K562 (cell line): ENCODE measurements around the gene BIRC5. TPM values are rescaled to one million over a fixed set of nuclear protein-coding genes. Genes with fewer than 3 reads are reported as not detected.

Experiments used
- FIP1L1 ChIP-seq: fragments of 200-400 bp; formaldehyde crosslinking; IDR thresholded peaks from 2 replicates; pipeline ENCODE4 v1.6.1; 2018; ENCODE audit warnings: mild to moderate bottlenecking, low read depth, low read length; ENCODE audit not compliant: poor library complexity, severe bottlenecking
- HMG20A ChIP-seq: fragments of 450-650 bp; formaldehyde crosslinking; conservative IDR thresholded peaks from 2 replicates; pipeline ENCODE4 v1.4.0; 2020; ENCODE audit warnings: mild to moderate bottlenecking, mixed read lengths
- KAT7 ChIP-seq: sonication (generic); formaldehyde crosslinking; IDR thresholded peaks from 2 replicates; pipeline ENCODE4 v1.8.0; 2022; ENCODE audit warnings: missing genetic modification reagents, mild to moderate bottlenecking, borderline replicate concordance
- ZFPM2 ChIP-seq: fragments of 250-450 bp; sonication (Bioruptor Pico); IDR thresholded peaks from 2 replicates; pipeline ENCODE4 v1.5.1; 2022; ENCODE audit warnings: mild to moderate bottlenecking
- ZNF274 ChIP-seq: IDR thresholded peaks from 2 replicates; pipeline ENCODE4 v1.6.1; 2011; ENCODE audit warnings: low read depth, mild to moderate bottlenecking, low read length, moderate library complexity, borderline replicate concordance
- ZNF583 ChIP-seq: fragments of 250-450 bp; sonication (Bioruptor Pico); IDR thresholded peaks from 2 replicates; pipeline ENCODE4 v1.4.0; 2020
- polyA plus RNA-seq, 8 experiments: library from polyadenylated mRNA; depleted of rRNA in 4 of 8; stranded (reverse) in 5 of 8; unstranded in 3 of 8; fragments of >200 nt; fragmentation: Nextera tagmentation in 2 of 8; fragmentation: Illumina TruSeq in 1 of 8; extraction: Ambion mirVana in 2 of 8; extraction: Trizol in 1 of 8; gene quantifications; 2 replicates each; pipeline versions ENCODE4 v1.2.1 to v1.2.3, GENCODE V29; 2011 to 2014; ENCODE audit warnings: inconsistent platforms in 1 of 8, missing spikeins in 1 of 8
- total RNA-seq, 7 experiments: library from RNA; depleted of rRNA in 6 of 7; stranded (reverse); fragments of >200 nt in 6 of 7; fragmentation: Illumina TruSeq in 2 of 7; extraction: Trizol in 2 of 7; gene quantifications; 2 replicates each; pipeline versions ENCODE4 v1.2.1 to v1.2.3, GENCODE V29; 2011 to 2021; ENCODE audit warnings: low replicate concordance in 1 of 7
- TF ChIP-seq, protein P1 (sequence below): fragments of 450-650 bp; IDR thresholded peaks from 2 replicates; pipeline ENCODE4 v1.6.1; 2016; ENCODE audit warnings: mild to moderate bottlenecking, moderate library complexity
- TF ChIP-seq, protein P2 (sequence below): IDR thresholded peaks from 2 replicates; pipeline ENCODE4 v1.6.1; 2011; ENCODE audit not compliant: insufficient read length; ENCODE audit errors: extremely low read depth

Gene BIRC5
- total and polyA plus RNA-seq, 9 of the 15 experiments (the other 6 are each of a cell fraction or from before 2014, with no cell fraction given) = 64.4 to 140 (median 101) TPM

DNA sequence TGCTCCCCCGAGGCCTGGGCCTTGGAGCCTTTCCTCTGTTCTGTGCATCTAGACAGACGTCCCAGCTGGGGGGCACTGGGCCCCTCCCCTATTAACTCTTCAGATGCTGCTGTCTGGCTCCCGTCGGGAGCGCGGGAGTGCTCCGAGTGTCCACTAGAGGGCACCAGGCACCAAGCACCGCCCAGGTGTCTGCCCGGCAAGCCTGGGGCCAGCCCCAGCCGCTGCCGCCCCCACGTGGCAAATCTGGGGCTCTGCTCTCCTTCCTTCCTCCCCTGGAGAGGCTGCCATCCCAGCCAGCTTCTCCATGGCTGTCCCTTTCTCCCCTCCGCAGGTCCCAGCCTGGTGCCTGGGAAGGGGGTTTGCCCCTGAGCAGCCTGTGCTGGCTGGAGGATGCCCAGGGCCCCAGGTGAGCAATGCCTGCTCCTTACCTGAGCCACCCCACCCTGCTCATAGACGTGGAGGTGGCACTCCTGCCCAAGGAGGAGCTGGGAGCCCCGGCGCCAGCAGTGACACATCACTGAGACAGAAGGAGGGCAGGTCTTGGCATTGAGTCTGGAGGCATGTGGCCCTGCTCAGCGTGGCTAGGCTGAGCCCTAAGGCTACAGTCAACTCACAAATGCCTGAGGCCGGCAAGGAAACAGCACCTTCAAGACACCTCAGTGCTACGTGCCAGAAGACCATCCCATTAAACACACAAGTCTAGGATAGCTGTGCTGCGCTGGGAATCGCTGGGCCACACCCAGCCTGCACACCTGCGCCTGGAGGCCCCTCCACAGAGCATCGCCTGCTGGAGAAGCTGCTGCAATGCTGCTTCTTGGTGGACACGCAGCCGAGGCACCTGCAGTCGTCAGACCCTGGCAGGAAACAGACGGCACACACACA is 37.1 kb downstream of the BIRC5 start (continued):
- TF ChIP-seq, protein P1, sequence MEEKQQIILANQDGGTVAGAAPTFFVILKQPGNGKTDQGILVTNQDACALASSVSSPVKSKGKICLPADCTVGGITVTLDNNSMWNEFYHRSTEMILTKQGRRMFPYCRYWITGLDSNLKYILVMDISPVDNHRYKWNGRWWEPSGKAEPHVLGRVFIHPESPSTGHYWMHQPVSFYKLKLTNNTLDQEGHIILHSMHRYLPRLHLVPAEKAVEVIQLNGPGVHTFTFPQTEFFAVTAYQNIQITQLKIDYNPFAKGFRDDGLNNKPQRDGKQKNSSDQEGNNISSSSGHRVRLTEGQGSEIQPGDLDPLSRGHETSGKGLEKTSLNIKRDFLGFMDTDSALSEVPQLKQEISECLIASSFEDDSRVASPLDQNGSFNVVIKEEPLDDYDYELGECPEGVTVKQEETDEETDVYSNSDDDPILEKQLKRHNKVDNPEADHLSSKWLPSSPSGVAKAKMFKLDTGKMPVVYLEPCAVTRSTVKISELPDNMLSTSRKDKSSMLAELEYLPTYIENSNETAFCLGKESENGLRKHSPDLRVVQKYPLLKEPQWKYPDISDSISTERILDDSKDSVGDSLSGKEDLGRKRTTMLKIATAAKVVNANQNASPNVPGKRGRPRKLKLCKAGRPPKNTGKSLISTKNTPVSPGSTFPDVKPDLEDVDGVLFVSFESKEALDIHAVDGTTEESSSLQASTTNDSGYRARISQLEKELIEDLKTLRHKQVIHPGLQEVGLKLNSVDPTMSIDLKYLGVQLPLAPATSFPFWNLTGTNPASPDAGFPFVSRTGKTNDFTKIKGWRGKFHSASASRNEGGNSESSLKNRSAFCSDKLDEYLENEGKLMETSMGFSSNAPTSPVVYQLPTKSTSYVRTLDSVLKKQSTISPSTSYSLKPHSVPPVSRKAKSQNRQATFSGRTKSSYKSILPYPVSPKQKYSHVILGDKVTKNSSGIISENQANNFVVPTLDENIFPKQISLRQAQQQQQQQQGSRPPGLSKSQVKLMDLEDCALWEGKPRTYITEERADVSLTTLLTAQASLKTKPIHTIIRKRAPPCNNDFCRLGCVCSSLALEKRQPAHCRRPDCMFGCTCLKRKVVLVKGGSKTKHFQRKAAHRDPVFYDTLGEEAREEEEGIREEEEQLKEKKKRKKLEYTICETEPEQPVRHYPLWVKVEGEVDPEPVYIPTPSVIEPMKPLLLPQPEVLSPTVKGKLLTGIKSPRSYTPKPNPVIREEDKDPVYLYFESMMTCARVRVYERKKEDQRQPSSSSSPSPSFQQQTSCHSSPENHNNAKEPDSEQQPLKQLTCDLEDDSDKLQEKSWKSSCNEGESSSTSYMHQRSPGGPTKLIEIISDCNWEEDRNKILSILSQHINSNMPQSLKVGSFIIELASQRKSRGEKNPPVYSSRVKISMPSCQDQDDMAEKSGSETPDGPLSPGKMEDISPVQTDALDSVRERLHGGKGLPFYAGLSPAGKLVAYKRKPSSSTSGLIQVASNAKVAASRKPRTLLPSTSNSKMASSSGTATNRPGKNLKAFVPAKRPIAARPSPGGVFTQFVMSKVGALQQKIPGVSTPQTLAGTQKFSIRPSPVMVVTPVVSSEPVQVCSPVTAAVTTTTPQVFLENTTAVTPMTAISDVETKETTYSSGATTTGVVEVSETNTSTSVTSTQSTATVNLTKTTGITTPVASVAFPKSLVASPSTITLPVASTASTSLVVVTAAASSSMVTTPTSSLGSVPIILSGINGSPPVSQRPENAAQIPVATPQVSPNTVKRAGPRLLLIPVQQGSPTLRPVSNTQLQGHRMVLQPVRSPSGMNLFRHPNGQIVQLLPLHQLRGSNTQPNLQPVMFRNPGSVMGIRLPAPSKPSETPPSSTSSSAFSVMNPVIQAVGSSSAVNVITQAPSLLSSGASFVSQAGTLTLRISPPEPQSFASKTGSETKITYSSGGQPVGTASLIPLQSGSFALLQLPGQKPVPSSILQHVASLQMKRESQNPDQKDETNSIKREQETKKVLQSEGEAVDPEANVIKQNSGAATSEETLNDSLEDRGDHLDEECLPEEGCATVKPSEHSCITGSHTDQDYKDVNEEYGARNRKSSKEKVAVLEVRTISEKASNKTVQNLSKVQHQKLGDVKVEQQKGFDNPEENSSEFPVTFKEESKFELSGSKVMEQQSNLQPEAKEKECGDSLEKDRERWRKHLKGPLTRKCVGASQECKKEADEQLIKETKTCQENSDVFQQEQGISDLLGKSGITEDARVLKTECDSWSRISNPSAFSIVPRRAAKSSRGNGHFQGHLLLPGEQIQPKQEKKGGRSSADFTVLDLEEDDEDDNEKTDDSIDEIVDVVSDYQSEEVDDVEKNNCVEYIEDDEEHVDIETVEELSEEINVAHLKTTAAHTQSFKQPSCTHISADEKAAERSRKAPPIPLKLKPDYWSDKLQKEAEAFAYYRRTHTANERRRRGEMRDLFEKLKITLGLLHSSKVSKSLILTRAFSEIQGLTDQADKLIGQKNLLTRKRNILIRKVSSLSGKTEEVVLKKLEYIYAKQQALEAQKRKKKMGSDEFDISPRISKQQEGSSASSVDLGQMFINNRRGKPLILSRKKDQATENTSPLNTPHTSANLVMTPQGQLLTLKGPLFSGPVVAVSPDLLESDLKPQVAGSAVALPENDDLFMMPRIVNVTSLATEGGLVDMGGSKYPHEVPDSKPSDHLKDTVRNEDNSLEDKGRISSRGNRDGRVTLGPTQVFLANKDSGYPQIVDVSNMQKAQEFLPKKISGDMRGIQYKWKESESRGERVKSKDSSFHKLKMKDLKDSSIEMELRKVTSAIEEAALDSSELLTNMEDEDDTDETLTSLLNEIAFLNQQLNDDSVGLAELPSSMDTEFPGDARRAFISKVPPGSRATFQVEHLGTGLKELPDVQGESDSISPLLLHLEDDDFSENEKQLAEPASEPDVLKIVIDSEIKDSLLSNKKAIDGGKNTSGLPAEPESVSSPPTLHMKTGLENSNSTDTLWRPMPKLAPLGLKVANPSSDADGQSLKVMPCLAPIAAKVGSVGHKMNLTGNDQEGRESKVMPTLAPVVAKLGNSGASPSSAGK = no peak
- TF ChIP-seq, protein P2, sequence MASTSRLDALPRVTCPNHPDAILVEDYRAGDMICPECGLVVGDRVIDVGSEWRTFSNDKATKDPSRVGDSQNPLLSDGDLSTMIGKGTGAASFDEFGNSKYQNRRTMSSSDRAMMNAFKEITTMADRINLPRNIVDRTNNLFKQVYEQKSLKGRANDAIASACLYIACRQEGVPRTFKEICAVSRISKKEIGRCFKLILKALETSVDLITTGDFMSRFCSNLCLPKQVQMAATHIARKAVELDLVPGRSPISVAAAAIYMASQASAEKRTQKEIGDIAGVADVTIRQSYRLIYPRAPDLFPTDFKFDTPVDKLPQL = no peak
- TF ChIP-seq KAT7 (CRISPR knock-in tag) (no peak), HMG20A (no peak), FIP1L1 (peak; percentile 47), ZNF274 (no peak), ZFPM2 (CRISPR knock-in tag) (no peak), ZNF583 (CRISPR knock-in tag) (peak; percentile 52; the same call in 1 of the 2 replicates)
